ENCODE results near the gene PLXNA3.
A peak's percentile ranks its signal among the peaks of the same experiment; 100 is the strongest.

The PLXNA3 gene

DNA sequence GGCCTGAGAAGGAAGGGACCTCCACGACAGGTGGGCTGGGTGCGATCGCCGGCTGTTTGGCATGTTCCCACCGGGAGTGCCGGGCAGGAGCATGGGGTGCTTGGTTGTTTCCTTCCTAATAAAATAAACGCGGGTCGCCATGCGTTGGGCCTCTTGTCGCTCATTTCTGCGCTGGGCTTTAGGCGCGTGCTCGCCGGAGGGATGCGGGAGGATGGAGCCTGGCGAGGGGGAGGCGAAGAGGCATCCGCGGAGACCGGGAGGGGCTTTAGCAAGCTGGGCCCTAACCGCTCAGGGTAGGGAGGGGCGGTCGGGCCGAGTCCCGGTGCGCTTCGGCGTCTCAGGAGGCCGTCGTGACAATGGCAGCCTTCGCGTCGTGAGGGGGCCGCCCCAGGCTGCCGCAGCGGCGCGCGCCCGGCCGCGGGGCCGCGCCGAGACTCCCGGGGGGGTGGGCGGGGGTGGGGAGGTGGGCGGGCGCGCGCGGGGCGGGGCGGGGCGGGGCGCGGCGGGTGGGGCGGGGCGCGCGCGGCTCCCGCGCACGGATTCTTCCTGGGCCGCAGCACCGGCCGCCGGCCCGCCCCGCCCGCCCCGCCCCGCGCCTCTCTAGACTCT is 21.6 kb upstream of the PLXNA3 start:
- DNase-seq, result peak; percentile 57

DNA sequence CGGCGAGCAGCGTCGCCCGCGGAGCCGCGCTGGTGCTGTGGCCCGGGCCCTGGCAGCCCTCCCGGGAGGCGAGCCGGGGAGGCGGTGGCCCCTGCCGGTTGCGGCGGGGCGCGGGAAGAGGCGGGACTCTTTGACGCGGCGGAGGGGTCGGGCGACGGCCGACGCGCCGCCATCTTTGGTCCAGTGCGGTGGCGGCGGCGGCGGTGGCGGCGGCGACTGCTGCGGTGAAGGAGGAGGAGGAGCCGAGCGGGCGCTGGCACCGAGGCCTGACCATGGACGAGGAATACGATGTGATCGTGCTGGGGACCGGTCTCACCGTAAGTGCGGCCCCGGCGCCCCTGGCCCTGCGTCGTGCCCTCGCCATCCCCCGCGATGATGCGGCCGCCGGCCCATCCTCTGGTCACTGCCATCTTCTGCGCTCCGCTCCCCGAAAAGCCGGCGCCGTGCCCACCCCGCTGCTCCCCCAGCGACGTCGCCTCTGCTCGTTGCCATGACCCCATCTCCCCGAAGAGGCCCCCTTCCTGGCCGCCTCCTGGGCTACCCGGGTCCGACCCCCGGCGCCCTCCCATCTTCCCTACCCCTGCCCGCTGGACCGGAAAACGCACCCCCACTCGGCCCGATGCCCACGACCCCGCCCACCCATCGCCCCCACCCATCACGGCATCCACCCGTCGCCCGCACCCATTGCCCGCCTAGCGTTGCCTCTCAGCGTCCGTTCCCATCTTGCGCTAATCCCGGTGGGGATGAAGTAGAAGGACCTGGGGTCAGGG is 20.9 kb upstream of the PLXNA3 start, which contains the start of gene GDI1:
TSS of gene GDI1 (plus strand) at position 172 of the 770 bp plus-strand sequence. CDS start at position 273, 101 bp downstream.
- peak; percentile 50 for DNase-seq

DNA sequence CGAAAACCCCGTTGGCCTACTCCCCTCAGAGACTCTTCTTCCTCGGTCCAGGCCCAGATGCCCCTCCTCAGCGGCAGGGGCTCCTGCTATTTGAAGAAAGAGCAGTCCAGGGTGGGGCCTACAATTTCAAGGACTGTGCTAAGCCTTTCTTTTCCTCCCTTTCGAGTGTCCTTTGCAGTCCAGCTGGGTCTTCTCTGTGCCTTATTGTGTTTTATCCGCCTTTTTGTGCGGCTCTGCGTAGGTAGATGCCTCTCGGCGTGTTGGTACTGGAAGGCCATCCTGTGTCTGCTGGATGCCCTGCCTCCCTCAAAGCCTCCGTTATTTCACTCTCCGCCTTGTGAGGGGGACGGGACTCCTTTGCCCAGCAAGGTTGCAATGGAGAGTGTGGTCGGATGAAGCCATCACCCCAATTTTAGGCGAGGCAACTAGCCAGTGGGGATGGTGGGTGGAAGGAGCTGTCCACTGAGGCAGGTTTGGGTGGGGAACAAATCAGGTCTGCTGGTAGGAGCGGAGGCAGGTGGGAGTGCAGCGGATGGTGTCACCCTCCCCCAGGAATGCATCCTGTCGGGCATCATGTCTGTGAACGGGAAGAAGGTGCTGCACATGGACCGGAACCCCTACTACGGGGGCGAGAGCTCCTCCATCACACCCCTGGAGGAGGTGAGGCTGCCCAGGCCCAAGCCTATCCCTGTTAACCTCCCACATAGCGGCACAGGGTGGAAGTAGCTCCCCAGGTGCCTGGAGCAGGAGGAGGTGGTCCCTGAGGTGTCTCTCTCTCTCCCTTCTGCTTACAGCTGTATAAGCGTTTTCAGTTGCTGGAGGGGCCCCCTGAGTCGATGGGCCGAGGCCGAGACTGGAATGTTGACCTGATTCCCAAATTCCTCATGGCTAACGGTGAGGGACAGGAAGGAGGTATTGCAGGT is 19.8 kb upstream of the PLXNA3 start:
- no peak for DNase-seq

DNA sequence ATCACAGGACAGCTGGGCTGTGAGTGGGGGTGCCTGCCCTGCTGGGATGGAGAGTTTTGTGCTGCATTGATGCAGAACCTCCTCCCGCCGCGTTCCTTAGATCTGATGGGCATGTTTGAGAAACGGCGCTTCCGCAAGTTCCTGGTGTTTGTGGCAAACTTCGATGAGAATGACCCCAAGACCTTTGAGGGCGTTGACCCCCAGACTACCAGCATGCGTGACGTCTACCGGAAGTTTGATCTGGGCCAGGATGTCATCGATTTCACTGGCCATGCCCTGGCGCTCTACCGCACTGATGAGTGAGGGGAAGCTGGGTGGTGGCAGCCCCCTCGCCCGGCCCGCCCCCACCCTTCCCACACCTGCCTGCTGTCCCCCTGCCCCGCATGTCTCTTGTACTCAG is 18.2 kb upstream of the PLXNA3 start:
- no peak for DNase-seq

DNA sequence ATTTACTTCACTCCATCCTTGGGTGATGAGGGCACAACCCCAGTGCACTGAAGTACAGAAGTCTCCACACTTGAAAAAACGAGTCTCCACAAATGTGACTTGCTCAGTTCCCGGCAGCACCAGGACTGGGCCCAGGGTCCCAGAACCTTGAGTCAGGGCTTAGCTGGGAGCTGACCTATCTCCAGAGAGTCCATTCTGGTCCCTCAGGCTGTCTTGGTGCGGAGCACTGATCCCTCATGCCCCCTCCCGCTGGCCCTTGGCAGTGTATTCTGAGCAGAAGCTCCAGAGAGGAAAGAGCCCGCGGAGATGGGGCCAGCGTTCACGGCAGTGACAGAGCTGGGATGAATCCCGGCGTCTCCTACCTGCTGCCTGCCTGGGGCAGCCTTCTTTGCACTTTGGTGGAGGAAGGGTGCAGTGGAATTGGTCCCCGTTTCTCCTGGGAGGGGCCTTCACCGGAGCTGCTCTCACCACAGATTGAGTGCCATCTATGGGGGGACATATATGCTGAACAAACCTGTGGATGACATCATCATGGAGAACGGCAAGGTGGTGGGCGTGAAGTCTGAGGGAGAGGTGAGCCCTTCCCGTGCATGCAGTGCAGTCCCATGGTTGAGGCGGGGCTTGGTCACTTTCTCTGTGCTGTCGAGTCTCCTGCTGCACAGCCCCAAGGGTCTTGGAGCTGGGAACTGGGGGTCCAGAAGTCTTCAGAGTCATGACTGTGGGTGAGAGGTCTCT is 17.3 kb upstream of the PLXNA3 start:
- no peak for DNase-seq

DNA sequence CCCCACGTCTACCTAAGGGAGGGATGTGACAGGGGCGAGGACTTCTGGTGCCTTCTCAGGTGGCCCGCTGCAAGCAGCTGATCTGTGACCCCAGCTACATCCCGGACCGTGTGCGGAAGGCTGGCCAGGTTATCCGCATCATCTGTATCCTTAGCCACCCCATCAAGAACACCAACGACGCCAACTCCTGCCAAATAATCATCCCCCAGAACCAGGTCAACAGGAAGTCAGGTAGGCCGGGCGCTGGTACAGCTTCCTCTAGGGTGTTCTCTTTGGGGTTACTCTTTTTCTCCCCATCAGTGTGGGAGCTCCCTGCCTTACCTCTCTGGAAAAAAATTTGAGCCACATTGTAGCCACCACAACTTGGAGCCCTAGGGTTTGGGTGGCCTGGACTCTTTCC is 16.5 kb upstream of the PLXNA3 start:
- no peak for DNase-seq

DNA sequence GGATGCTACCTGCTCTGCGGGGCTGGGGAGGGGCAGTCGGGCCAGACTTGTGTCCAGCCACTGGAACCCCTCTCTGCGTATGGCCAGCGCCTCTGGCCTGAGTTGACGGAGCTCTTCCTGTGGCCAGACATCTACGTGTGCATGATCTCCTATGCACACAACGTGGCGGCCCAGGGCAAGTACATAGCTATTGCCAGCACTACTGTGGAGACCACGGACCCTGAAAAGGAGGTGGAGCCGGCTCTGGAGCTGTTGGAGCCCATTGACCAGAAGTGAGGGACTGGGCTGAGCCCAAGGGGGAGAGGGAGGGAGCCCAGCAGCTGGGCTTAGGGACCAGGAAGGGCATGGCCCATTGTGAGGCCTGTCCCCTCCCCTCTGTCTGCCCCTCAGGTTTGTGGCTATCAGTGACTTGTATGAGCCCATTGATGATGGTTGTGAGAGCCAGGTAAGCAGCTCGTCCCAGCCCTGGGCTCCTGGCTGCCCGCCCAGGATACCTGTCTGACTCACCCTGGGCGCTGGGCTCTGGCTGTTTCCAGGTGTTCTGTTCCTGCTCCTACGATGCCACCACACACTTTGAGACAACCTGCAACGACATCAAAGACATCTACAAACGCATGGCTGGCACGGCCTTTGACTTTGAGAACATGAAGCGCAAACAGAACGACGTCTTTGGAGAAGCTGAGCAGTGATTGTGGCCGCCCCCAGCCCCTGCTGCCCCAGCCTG is 15.9 kb upstream of the PLXNA3 start:
- DNase-seq, result no peak

DNA sequence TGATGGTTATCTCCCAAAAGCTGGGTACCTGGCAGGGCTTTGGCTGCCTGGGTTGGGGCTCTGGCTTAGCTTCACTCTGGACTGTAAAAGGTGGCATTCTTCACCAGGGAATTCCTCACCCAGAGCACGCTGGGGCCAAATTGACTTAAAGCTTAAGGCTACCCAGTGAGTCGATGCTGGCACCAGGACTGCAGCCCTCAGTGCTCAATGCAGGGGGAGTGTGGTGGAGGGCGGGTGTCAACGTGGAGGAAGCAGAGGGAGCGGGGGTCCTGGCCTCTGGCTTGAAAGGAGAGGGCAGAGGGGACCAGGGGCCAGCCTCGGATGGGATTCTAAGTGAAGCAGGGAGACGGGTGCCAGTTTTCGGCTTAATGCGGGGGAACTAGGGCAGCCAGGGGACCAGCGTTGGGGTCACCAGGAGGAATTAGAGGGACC is 14.6 kb upstream of the PLXNA3 start:
- no peak for DNase-seq

DNA sequence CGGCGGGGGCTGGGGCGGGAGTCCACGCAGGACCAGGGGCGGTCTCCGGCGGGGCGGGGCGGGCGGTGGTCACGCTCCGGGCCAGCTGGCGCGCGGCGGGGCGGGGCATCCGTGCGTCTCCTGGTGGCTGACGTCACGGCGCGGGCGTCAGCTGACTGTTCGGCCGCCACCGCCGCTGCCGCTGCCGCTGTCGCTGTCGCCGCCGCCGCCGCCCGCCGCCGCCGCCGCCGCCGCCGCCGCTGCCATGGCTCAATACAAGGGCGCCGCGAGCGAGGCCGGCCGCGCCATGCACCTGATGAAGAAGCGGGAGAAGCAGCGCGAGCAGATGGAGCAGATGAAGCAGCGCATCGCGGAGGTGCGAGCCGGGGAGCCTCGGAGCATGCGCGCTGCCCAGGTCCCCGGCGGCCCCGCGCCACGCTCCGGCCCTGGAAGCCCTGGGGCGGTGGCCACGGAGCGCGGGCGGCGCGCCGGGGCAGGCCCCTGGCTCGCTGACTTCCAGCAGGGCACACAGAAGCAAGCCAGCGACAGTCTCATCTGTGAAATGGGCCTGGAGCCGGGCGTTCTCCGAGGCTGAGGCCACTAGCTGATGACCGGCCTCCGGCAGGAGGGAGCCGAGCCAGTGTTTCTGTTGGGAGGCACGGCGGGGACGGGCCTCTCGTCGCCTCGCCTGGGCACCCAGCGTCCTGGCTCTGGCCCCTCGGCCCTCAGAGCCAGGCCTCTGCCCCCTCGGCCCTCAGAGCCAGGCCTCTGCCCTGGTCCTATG is 13.9 kb upstream of the PLXNA3 start, which contains the start of gene FAM50A:
TSS of gene FAM50A (plus strand) at position 150 of the 763 bp plus-strand sequence. CDS start at position 245, 95 bp downstream.
- peak; percentile 76 for DNase-seq

DNA sequence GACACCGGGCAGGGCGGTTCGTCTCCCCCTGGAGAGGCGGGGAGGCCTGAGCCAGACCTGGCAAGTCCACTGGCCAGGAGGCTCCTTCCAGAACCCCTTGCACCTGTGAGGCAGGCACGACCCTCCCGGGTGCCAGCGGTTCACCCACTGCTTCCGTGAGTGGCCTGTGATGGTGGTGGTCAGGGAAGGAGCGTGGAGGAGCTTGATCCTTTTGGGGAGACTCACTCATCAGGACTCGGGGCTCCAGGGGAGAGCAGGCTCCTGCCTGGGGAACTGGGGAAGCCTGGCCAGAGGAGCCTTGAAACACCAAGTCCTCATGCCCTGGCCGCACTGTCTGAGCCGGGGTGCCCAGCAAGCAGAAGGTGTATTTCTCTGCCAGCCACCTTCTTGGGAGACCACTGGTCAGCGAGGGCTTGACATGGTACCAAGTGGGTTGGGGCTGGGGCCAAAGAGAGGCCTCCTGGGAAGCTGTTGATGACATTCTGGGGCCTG is 13.3 kb upstream of the PLXNA3 start:
- no peak for DNase-seq

DNA sequence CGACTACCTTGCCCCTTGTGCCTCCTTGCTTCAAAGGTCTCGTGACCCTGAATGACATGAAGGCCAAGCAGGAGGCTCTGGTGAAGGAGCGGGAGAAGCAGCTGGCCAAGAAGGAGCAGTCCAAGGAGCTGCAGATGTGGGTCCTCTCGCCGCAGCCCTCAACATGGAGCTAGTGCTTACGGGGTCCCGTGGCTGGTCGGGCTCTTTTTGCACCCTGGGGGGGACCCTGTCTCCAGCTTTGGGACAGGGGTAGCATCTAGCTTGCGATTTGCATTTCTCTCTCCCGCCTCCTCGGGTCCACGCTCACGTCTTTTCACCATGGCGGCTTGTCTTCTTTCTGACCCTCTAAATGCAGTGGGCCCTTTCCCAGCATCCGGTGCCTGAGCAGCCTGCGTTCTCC is 12.3 kb upstream of the PLXNA3 start:
- DNase-seq, result no peak

DNA sequence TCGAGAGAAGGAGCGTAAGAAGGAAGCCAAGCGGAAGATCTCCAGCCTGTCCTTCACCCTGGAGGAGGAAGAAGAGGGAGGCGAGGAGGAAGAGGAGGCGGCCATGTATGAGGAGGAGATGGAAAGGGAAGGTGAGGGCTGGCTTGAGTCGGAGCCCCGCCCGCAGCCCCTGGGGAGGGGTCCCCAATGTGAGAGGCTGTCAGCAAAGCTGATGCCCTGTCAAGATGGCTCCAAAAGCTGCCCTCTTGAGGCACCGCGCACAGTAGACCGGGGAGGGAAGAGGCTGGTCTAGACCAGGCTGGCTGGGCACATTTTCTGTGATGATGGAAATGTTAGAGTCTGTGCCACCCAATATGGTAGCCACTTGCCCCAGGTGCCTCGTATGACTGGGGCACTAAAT is 11.7 kb upstream of the PLXNA3 start:
- no peak for DNase-seq

DNA sequence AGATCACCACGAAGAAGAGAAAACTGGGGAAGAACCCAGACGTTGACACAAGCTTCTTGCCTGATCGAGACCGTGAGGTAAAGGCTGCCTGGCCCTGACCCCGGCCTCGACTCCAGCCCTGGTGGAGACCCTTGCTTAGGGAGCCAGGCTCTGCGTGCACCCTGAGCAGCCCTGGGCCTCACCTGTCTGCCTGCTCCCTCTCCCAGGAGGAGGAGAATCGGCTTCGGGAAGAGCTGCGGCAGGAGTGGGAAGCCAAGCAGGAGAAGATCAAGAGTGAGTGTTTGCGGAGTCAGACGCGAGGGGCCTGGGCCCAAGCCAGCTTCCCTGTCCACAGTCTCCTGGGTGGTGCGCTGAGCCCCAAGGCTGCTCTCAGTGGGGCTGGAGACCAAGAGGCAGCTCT is 9.6 kb upstream of the PLXNA3 start:
- DNase-seq, result no peak

DNA sequence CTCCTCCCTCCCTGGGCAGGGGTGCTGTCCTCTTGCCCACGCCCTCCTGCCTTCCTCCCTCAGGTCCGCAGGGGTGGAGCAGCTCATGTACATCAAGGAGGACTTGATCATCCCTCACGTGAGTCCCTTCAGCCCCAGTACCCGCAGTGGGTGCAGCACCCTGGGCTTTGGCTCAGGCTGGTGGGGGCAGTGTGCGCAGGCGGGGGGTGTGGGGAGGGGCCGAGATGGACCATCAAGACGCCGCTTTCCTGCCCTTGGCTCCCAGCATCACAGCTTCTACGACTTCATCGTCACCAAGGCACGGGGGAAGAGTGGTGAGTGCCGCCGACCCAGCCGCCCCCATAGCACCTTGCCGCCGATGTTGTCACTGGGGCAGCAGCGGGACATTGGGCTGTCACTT is 8.5 kb upstream of the PLXNA3 start:
- no peak for DNase-seq

DNA sequence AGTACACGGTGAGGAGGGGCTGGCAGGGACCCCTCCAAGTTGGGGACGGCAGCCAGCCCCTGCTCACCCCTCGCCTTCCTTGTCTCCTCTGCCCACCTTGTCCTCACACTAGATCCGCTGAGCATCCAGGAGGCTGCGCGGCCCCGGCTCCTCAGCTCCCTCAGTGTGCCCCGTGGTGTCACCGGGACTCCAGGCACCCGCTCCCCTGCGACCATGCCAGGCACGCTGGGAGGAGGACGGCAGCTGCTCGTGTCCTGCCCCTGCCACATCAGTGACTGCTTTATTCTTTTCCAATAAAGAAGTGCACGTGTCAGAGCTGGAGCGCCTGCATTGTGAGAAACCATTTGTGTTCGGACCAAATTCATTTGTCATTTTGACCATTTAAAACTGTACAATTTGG is 7.8 kb upstream of the PLXNA3 start:
- DNase-seq, result no peak

DNA sequence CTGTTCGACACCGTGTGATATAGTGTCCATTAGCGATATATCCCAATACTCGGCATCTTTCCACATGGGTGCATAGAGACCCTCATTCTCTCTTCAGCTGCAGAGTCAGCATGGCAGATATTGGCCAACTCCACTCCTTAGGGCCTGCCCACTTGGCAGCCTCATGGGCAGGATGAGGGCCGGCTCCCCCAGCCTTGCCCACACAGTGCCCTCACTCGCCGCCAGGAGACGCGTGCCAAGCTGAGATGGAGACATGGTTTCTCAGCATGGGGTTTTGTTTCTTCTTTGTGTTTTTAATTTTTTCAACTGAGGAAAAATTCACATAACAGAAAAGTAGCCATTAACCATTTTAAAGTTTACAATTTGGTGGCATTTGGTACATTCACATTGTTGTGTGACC is 5.3 kb upstream of the PLXNA3 start:
- no peak for DNase-seq

DNA sequence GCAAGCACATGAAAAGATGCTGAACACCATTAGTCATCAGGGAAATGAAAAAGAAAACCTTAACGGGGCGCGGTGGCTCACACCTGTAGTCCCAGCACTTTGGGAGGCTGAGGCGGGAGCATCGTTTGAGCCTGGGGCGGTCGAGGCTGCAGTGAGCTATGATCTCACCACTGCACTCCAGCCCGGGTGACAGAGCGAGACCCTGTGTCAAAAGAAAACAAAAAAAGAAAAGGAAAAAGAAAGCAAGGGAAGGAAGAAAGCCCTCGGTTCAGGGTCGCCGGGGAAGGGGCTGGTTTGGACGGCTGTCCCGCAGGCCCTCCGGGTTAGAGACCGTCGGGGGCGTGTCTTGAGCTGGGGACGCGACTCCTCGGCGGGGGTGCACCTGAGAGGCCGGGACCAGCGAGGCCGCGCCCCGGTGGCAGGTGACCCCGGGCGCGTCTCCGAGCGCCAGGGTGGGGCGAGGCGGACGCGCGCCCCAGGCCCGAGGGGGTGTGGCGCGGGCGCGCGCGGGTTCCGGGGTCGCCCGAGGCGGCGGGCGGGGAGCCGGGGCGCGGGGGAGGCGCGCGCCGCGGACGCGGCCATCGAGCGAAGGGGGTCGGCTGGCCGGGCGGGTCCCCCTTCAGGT is 478 bp upstream of the PLXNA3 start:
- peak; percentile 72 for DNase-seq

DNA sequence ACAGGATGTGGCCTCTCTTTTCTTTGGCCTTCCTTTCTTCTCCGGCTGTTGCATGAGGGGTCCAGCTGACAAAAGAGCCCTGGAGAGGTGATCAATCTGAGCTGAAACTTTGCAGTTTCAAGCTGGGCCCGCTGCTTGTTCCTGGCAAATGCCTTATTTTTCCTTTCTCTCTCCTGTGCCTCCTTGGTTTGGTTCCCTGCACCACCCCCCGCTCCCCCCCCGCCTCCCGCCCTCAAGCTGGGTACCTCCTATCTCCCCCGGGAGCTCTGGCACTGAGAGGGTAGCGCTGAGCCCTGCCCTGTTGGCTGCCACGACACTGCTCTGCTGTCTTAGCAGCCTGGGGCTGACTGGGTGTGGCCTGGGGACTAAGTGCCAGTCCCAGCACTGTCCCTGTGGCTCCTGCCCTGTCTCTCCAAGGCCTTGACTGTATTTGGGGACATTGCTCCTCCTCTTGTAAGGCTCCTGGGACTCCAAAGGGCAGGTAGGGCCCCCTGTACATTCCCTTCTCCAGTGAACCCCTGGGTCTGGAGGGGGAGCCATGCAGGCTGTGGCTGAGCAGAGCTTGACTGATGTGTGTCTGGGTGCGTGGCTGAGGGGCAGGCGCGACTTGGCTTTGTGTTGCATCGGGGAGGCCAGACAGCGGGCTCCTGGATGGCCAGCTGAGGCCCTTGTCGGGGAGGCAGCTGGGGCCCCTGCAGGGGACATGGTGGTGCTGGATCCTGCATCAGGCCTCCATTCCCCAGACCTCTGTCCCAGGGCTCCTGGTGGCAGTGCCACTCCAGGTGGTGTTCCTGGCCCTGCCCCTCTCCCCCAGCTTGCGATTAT is 1.1 kb downstream of the PLXNA3 start:
- no peak for DNase-seq

DNA sequence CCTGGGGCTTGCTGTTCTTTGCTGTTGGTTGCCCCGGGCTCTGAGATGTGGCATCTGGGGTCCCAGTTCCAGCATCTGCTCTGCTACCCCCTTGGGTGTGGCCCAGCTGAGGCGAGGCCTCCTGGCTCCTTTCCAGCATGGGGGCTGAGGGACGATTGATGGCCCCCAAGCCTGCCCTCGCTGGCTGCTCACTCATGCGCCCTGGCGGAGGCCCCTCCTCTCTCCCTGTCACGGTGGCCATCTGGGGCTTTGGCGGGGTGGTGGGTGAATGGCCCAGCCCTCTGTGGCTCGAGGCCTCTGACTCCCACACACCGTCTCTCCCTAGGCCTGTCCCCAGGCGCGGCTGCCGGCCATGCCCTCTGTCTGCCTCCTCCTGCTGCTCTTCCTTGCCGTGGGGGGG is 1.8 kb downstream of the PLXNA3 start:
- no peak for DNase-seq

DNA sequence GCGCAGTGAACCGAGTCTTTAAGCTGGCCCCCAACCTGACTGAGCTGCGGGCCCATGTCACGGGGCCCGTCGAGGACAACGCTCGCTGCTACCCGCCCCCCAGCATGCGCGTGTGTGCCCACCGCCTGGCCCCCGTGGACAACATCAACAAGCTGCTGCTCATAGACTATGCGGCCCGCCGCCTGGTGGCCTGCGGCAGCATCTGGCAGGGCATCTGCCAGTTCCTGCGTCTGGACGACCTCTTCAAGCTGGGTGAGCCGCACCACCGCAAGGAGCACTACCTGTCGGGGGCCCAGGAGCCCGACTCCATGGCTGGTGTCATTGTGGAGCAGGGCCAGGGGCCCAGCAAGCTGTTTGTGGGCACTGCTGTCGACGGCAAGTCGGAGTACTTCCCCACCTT is 2.2 kb downstream of the PLXNA3 start:
- no peak for DNase-seq

All from CD4-positive, alpha-beta T cell treated with Interferon gamma for 1 hour (primary cell).